ENCODE results near the gene MCM3.

The MCM3 gene

GRCh38 chr6:52324189-52324588 is 39.6 kb upstream of the MCM3 start:
- TF ChIP-seq TAF1 (IDR thresholded peaks at IDR 0.05; ENCODE audit: borderline replicate concordance, insufficient read depth, low read length) (no peak), SIN3A (IDR thresholded peaks at IDR 0.05; ENCODE audit: borderline replicate concordance, insufficient read depth, low read length) (no peak), POLR2AphosphoS5 (IDR thresholded peaks at IDR 0.05; ENCODE audit: low read depth, low read length) (no peak), REST (IDR thresholded peaks at IDR 0.05; ENCODE audit: insufficient read depth in 1 of 2, low read depth in 2 of 2, low read length in 2 of 2) (no peak), FOXP2 (optimal IDR thresholded peaks at IDR 0.05; ENCODE audit: borderline replicate concordance, extremely low read depth, extremely low read length, insufficient read depth) (no peak)

GRCh38 chr6:52317841-52318581 is 33.5 kb upstream of the MCM3 start:
- no peak for TF ChIP-seq FOXP2 (optimal IDR thresholded peaks at IDR 0.05; ENCODE audit: borderline replicate concordance, extremely low read depth, extremely low read length, insufficient read depth)
- TF ChIP-seq SIN3A (IDR thresholded peaks at IDR 0.05; ENCODE audit: borderline replicate concordance, insufficient read depth, low read length): no peak
- TF ChIP-seq TAF1 (IDR thresholded peaks at IDR 0.05; ENCODE audit: borderline replicate concordance, insufficient read depth, low read length): no peak
- no peak for TF ChIP-seq REST (IDR thresholded peaks at IDR 0.05; ENCODE audit: insufficient read depth in 1 of 2, low read depth in 2 of 2, low read length in 2 of 2)
- TF ChIP-seq POLR2AphosphoS5 (IDR thresholded peaks at IDR 0.05; ENCODE audit: low read depth, low read length): no peak

GRCh38 chr6:52317211-52317610 is 32.7 kb upstream of the MCM3 start:
- TF ChIP-seq POLR2AphosphoS5 (IDR thresholded peaks at IDR 0.05; ENCODE audit: low read depth, low read length) (no peak), SIN3A (IDR thresholded peaks at IDR 0.05; ENCODE audit: borderline replicate concordance, insufficient read depth, low read length) (no peak), FOXP2 (optimal IDR thresholded peaks at IDR 0.05; ENCODE audit: borderline replicate concordance, extremely low read depth, extremely low read length, insufficient read depth) (no peak), REST (IDR thresholded peaks at IDR 0.05; ENCODE audit: insufficient read depth in 1 of 2, low read depth in 2 of 2, low read length in 2 of 2) (no peak), TAF1 (IDR thresholded peaks at IDR 0.05; ENCODE audit: borderline replicate concordance, insufficient read depth, low read length) (no peak)

- TF ChIP-seq SIN3A (IDR thresholded peaks at IDR 0.05; ENCODE audit: borderline replicate concordance, insufficient read depth, low read length): no peak
- TF ChIP-seq REST (IDR thresholded peaks at IDR 0.05; ENCODE audit: insufficient read depth in 1 of 2, low read depth in 2 of 2, low read length in 2 of 2): no peak
- no peak for TF ChIP-seq POLR2AphosphoS5 (IDR thresholded peaks at IDR 0.05; ENCODE audit: low read depth, low read length)
- no peak for TF ChIP-seq TAF1 (IDR thresholded peaks at IDR 0.05; ENCODE audit: borderline replicate concordance, insufficient read depth, low read length)
- no peak for TF ChIP-seq FOXP2 (optimal IDR thresholded peaks at IDR 0.05; ENCODE audit: borderline replicate concordance, extremely low read depth, extremely low read length, insufficient read depth)
These were observed 30.2 kb upstream of the MCM3 start for GRCh38 chr6:52314752-52315151.

All from PFSK-1 (cell line).